ENCODE results near the gene NAPB.

NAPB gene

DNA sequence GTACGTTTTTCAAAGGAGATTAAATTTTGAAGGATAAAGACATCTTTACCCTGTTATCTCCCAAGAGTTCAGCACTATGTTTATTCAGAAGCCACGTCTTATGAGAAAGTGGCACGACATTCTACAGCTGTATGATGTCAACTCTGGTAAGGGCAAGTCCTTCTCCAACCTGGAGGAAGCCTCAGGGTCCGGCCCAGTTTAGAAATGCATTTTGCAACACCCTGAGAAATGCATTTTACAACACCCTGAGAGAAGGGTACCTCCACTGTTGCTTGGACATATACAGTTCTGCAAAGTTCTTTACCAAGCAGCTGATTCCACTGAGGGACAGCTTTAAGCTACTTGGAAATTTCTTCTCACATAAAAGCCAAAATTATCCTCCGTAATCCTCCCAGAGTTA, 17.5 kb downstream of the NAPB start:
- DNase-seq: no peak

DNA sequence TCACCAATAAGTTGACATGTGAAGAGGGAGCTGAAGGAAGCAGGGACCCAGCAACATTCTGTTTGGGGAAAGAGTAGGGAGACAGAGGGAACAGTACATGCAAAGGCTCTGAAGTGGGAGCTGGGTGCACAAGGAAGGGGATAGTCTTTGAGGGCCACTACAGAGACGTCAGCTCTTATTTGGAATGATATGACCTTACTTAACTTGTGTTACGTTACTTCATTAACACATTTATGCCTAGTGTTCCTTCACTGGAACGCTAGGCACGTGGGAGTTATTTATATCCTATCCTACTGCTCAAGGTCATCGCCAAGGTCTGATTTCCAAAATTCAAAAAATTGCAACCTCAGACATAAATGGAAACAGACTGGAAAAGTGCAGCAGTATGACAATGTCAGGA, 20.2 kb downstream of the NAPB start:
- DNase-seq: no peak

GRCh38 chr20:23399568-23400241, 21.6 kb downstream of the NAPB start:
- DNase-seq: no peak

DNA sequence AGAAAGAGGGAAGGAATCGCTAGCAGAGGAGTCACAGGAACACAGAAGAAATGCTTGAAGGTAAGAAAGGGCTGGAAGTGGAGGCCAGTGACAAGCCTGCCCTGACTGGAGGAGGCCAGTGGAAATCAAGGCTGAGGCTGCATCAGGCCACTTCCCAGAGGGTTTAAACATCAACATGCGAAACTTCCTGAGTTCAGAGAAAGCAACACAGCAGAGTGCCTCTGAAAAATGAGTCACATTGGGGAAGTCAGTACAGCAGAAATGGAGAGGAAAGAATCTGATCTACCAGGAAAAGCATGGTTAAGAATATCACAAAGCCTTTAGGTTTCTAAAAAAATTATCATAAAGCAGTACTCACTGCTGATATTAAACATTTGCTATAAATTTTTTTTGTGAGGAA, 23.3 kb downstream of the NAPB start:
- DNase-seq: no peak

GRCh38 chr20:23396950-23397627, 24.2 kb downstream of the NAPB start:
- DNase-seq: no peak

DNA sequence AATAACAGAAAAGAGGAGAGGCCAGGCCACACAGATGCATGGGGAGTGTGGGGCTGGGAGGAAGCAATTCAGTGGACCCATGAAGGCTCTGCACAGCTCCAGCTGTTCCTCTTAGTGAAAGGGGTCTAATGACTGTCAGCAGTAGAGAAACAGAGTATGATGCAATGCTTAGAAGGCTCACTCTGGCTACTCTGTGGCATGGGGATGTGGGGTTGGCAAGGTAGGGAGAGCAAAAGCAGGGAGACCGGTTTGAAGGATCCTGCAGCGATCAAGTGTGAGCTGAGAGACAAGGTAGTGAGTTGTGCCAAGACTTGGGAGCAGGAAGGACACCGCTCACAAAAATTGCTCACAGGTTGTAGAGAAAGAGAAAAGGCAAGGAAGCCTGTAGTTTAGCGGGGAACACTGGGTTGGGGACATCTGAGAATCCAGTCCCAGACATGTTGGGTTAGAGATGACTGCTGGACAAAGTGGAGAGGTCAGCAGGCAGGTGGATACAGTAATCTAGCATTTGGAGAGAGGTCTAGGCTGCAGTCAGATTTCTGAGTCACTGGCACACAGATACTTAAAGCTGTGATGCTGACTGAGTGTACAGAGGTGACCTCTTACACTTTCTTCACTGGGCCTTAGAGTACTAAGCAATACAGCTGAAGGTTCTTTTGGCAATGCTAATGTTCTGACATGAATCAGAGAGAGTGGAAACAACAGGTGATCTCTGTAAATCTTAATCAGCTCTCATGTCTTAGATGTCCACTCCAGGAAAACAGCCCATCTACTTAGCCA, 27.1 kb downstream of the NAPB start:
- no peak for DNase-seq

- no peak for DNase-seq
Observed at GRCh38 chr20:23391707-23392310, 29.5 kb downstream of the NAPB start.

DNA sequence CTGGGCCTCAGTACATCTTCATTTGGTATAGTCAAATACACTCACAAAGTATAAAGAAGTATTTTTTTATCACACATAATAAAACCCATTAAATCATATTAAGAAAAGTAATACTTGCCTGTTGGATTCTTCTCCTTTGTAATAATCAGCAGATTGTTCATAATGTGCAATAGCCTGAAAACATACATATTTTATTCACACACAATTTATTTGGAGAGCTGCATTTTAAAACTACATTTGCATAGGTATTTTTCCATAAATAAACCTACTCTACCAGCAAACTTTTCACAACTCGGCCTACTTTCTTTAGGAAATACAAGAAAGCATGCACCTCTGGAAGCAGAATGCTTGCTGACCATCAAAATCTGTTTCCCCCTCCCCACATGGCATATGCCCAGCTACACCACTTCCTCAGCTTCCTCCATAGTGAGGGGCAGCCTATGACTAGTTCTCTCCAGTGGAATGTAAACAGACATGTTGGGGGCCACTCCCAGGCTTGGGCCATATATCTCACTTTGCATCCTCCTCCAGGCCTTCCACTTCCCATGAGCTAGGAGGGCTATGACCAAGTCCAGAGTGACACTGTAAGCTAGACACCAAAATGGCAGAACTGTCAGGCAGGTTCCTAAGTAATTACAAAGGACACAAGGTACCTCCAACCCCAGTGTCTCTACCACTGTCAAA, 31.1 kb downstream of the NAPB start:
- no peak for DNase-seq

DNA sequence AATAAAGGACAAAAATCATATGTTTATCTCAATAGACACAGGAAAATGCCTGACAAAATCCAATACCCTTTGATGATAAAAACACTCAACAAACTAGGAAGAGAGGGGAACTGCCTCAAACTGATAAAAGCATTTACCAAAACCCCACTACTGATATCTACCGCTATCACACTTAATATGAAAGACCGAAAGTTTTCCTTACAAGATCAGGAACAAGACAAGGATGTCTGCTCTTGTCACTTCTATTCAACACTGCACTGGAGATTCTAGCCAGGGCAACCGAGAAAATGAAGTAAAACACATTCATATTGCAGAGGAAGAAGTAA, 34.2 kb downstream of the NAPB start:
- no peak for DNase-seq

- no peak for DNase-seq
Observed at GRCh38 chr20:23386304-23387117, 34.8 kb downstream of the NAPB start.

- no peak for DNase-seq
Observed at GRCh38 chr20:23381876-23382275, 39.4 kb downstream of the NAPB start.

GRCh38 chr20:23379772-23380171, 41.5 kb downstream of the NAPB start:
- no peak for DNase-seq

- no peak for DNase-seq
Observed at GRCh38 chr20:23375827-23376226, 45.5 kb downstream of the NAPB start.

DNA sequence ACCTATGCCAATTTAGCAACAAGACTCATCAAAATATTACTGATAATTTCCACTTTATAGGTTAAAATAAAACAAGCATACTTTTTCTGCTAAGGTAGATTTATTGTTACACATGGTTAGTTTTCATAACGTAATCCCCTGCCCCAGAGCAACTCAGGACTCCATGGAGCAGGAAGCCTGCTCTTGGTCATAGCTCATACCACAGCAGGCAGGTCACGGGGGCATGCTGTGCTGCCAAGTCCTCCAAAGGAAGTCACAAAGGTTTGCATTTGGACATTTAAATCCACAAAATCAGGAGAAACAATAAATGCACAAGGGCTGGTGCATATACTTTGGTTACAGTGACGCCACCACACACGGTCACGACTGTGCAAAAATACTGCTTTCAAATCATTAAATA, 46.8 kb downstream of the NAPB start:
- no peak for DNase-seq

GRCh38 chr20:23371496-23371895, 49.8 kb downstream of the NAPB start:
- no peak for DNase-seq

DNA sequence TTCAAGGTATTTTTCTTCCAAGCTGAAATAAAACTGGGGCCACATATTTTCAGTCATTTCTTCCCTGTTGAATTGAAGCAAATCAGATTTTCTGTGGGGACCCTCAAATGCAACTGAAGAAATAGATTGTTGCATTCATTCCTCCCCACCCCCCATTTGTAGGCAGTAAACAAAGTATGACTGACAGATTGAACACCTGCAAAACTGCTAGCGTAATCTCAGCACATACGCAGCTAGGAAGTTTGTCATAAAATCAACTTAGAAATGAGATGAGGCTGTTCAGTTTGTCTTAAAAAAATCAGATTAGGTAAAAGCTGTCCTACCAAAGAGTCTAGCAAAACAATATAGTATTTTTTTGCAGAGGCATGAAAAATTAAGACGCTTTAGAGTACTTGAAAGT, 50.4 kb downstream of the NAPB start:
- DNase-seq: no peak

DNA sequence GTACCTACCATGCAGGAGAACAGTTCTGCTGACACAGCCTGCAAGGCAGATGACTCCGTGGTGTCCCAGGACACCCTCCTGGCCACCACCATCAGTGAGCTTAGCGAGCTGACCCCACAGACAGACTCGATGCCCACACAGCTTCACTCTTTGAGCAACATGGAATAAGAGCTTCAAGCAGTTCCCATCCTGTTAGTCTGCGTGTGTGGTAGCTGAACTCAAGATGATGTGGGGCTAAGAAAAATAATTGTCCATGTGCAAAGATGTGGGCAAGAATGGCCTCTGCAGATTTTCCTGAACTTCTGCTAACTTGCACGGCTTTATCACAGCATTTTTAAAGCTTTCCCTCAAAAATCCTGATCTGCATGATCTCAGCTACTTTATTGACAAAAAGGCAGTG, 51.0 kb downstream of the NAPB start:
- no peak for DNase-seq

DNA sequence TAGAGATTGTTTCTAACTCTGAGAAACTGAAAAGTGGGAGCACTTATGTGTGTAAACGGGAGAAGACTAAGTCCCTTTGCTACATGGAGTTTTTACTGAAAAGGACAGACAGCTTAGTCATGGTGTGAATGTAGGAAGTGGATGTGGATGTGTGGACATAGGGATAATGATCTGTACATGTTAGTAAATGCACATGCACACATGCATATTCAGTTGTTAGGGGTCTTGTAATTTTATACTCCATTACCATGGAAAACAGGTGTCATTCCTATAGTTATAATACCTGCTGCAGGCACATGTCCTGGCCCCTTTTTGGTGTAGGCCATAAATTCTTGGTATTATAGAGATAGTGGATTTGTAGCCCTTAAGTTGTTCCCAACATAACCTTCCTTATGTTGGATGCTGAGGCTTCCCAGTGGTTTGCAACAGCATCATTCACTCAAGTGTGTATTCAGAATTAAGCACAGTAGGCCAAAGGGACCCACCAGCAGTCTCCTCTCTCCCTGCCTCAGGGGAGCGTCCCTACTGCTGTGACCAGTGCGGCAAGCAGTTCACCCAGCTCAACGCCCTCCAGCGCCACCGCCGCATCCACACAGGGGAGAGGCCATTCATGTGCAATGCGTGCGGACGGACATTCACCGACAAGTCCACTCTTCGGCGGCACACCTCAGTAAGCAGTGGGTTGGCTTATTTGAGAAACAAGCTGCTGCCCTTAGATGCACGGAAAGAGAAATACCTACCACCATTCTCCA, 52.0 kb downstream of the NAPB start:
- DNase-seq: no peak

DNA sequence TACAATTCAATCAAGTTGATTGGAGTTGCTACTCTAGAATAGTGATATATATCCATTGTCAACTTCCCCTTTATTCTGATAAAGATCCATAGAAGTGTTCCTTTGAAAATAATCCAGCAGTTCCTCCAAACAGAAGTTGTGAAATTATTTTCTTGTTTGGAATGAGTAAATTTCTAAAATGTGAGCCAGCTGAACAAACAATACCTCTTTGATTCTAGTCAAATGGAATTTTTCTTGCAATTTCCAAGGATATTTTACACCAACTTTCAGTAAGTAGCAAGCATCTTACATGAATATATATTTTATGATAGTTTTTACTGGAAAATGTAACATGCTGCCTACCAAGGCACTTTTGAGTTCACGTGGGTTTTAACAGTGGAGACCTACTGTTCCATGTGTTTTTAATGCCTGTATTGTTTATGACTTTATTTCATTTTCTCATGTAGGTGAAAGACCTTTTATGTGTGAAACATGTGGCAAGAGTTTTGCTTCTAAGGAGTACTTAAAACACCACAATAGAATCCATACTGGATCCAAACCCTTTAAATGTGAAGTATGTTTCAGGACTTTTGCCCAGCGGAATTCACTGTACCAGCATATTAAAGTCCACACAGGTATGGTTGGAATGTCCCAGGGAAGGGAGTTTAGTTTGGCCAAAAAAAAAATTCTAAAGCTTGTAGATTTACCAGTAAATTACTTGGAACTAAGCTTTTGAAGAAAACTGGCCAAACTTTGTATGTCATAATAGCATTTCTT, 52.8 kb downstream of the NAPB start:
- DNase-seq: no peak

DNA sequence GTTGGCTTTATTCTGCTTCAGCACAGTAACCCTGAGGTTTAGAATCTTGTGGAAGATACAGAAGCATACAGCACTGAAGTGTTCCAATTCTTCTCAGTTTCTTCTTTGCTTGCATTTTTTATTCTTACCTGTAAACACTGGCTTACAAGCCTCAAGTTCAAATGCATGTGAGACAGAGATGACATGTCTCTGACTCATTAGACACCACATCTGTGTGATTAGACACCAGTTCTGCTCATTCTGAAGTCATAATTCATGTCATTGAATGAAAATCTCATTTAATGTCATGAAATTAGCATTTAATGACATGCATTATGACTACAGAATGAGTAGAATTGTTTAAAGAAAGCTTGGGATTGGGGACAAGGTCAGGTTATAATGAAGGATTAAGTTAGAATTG, 53.5 kb downstream of the NAPB start:
- DNase-seq: no peak

DNA sequence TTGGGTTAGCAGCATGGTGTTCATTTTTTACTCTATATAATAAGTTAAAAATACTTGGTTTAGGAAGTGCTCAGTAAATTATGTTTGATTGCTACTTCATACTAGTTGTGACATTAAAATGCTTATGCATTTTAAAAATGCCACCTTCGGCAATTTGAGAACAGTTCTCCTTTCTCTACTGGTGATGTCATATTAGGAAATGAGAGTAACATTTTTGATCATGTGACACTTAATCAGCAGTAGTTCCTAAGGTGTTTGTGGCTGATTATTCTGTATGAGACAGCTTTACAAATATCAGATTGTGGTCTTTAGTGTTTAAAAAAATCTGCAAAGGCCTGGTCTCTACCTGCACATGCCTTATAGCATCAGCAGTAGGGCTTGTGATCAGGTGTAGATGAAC, 54.9 kb downstream of the NAPB start:
- no peak for DNase-seq
